GM19239 (cell line): ENCODE measurements around the gene MED12L.

Experiments used
- DNase-seq: peaks from one replicate; pipeline ENCODE4 v3.0.0; 2011; ENCODE audit warnings: low spot score; ENCODE audit not compliant: insufficient read length
- FAIRE-seq: peaks from 2 replicates; lab custom pipeline; 2011; peaks lifted over from hg19 to GRCh38; lab: Jason Lieb, UNC

The MED12L gene

GRCh38 chr3:151430821-151431484, 345.5 kb downstream of the MED12L start:
- no peak for DNase-seq
- FAIRE-seq: no peak

- no peak for DNase-seq
- FAIRE-seq: no peak
Measured at GRCh38 chr3:151431940-151432339, 346.5 kb downstream of the MED12L start.

- FAIRE-seq (no peak), DNase-seq (no peak)
Measured at GRCh38 chr3:151432616-151433372, 347.3 kb downstream of the MED12L start.

- no peak for FAIRE-seq
- DNase-seq: no peak
Measured at GRCh38 chr3:151434151-151434890, 348.9 kb downstream of the MED12L start.

GRCh38 chr3:151436675-151437446, 351.4 kb downstream of the MED12L start:
- FAIRE-seq: no peak
- DNase-seq: no peak

- no peak for DNase-seq
- FAIRE-seq: no peak
Measured at GRCh38 chr3:151437906-151438305, 352.4 kb downstream of the MED12L start.

GRCh38 chr3:151439652-151440125, 354.2 kb downstream of the MED12L start:
- DNase-seq: peak; percentile 12
- peak; percentile 51 for FAIRE-seq

- FAIRE-seq (no peak), DNase-seq (no peak)
Measured at GRCh38 chr3:151440940-151441339, 355.5 kb downstream of the MED12L start.

- no peak for FAIRE-seq
- no peak for DNase-seq
Measured at GRCh38 chr3:151443583-151443982, 358.1 kb downstream of the MED12L start.

- FAIRE-seq (no peak), DNase-seq (no peak)
Measured at GRCh38 chr3:151445273-151446001, 360.0 kb downstream of the MED12L start.

- FAIRE-seq (no peak), DNase-seq (no peak)
Measured at GRCh38 chr3:151446002-151446340, 360.5 kb downstream of the MED12L start.

- no peak for DNase-seq
- FAIRE-seq: no peak
Measured at GRCh38 chr3:151452368-151452767, 366.9 kb downstream of the MED12L start.

GRCh38 chr3:151452841-151453240, 367.4 kb downstream of the MED12L start:
- FAIRE-seq (no peak), DNase-seq (no peak)

GRCh38 chr3:151456065-151456464, 370.6 kb downstream of the MED12L start:
- FAIRE-seq (no peak), DNase-seq (no peak)

- no peak for DNase-seq
- FAIRE-seq: no peak
Measured at GRCh38 chr3:151459358-151459757, 373.9 kb downstream of the MED12L start.

- no peak for FAIRE-seq
Measured at GRCh38 chr3:151460228-151460627, 374.8 kb downstream of the MED12L start.

GRCh38 chr3:151460774-151461450, 375.4 kb downstream of the MED12L start, which contains the start of gene IGSF10:
Gene IGSF10, minus strand, starts transcription at chr3:151461061. Its CDS starts 2,352 bp downstream, at chr3:151458709.
- DNase-seq (no peak), FAIRE-seq (no peak)

More at GRCh38 chr3:151460228-151460627, 374.8 kb downstream of the MED12L start:
- DNase-seq: no peak

- DNase-seq: no peak
- FAIRE-seq: no peak
Measured at GRCh38 chr3:151462278-151462780, 376.9 kb downstream of the MED12L start.

- DNase-seq: no peak
- FAIRE-seq: no peak
Measured at GRCh38 chr3:151462991-151463390, 377.5 kb downstream of the MED12L start.
